B cell (primary cell): ENCODE measurements around the gene CCDC170.

Experiments used
- EZH2 ChIP-seq: IDR thresholded peaks from 2 replicates; pipeline ENCODE4 v1.6.1; 2012; ENCODE audit warnings: borderline replicate concordance, low read depth, mild to moderate bottlenecking, moderate library complexity, low read length; ENCODE audit not compliant: insufficient read depth, poor library complexity, severe bottlenecking
- TF ChIP-seq, protein P1 (sequence below): fragments of 200-600 bp; IDR thresholded peaks from one replicate; pipeline ENCODE4 v1.8.0; 2022; ENCODE audit warnings: antibody characterized with exemption, mild to moderate bottlenecking

DNA sequence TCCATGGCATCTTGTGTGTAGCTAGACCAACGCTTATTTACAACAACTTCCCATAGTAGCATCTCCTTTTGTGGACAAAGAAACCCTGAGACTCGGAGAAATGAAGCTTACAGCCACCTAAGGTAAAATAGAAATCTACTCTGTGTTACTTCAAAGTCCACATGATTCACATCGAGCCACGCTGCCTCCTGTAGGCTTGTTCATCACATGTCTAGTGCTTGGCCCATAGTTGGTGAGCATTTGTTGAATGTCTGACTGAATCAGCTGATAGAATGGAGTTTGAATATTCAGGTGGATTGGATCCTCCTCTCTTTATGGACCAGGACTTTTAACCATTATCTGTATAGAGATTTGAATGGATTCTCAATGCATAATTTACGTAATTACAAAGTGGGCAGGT, 130.7 kb downstream of the CCDC170 start:
- TF ChIP-seq, protein P1, sequence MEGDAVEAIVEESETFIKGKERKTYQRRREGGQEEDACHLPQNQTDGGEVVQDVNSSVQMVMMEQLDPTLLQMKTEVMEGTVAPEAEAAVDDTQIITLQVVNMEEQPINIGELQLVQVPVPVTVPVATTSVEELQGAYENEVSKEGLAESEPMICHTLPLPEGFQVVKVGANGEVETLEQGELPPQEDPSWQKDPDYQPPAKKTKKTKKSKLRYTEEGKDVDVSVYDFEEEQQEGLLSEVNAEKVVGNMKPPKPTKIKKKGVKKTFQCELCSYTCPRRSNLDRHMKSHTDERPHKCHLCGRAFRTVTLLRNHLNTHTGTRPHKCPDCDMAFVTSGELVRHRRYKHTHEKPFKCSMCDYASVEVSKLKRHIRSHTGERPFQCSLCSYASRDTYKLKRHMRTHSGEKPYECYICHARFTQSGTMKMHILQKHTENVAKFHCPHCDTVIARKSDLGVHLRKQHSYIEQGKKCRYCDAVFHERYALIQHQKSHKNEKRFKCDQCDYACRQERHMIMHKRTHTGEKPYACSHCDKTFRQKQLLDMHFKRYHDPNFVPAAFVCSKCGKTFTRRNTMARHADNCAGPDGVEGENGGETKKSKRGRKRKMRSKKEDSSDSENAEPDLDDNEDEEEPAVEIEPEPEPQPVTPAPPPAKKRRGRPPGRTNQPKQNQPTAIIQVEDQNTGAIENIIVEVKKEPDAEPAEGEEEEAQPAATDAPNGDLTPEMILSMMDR: no peak
- no peak for TF ChIP-seq EZH2
